Measurements from ENCODE around the gene APEX1. TPM values are rescaled to one million over a fixed set of nuclear protein-coding genes. Genes with fewer than 3 reads are reported as not detected.

The APEX1 gene
- 359 TPM for polyA plus RNA-seq (2013, experiment 1 of 4)
- 336 TPM for polyA plus RNA-seq (2013, experiment 2 of 4)
- 281 TPM for polyA plus RNA-seq (2013, experiment 3 of 4)
- polyA plus RNA-seq (2013, experiment 4 of 4): 318 TPM

DNA sequence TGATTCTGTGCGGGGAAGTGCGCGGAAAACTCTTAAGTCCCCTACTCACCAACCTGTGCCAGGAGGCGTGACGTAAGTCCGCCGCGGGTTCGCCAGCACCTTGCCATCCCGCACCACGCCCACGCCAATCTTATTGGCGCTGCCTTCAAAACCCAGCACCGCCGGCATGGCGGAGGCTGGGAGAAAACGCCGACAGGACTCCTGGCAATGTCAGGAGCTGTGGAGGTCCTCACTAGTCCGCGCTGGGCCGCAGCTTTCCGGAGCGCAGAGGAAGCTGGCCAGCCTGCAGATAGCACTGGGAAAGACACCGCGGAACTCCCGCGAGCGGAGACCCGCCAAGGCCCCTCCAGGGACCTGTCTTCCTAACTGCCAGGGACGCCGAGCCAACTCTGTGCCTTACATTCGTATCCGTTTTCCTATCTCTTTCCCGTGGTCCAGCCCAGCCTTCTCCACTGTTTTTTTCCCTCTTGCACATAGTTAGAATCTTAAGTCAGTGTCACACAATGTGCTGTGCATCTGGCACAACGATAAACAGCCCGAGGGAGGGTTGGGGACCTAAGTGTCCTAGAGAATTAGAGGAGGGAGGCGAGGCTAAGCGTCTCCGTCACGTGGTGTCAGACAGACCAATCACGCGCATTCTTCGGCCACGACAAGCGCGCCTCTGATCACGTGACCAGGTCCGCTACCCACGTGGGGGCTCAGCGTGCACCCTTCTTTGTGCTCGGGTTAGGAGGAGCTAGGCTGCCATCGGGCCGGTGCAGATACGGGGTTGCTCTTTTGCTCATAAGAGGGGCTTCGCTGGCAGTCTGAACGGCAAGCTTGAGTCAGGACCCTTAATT is at the start of gene APEX1, which contains the start of gene OSGEP:
TSS of gene APEX1 (plus strand) at position 711 of the 839 bp plus-strand sequence. CDS start 420 bp downstream, outside the sequence.
TSS of gene OSGEP (minus strand) at position 297 of the 839 bp plus-strand sequence. CDS start at position 168, 129 bp downstream.
- WGBS, 2 experiments: 0% methylated on average over 56 of the region's 56 CpGs
- peak within 1 kb of the TSS; percentile 98 for H3K27ac ChIP-seq (ENCODE audit: insufficient read depth, low read depth, low read length, poor library complexity, severe bottlenecking)
- H3K9me3 ChIP-seq (ENCODE audit: control insufficient read depth, low read length): no peaks in the 10 kb centered on the region
- H3K4me1 ChIP-seq (ENCODE audit: control insufficient read depth, insufficient read depth, low read length): peaks cover 11% of the 10 kb centered on the region
- peak within 1 kb of the TSS; percentile 70 for H3K4me3 ChIP-seq (ENCODE audit: insufficient read depth, low read depth, low read length)
- peaks cover 39% of the 10 kb centered on the region for H3K36me3 ChIP-seq (ENCODE audit: control insufficient read depth, insufficient read depth, low read length)
- no peaks in the 10 kb centered on the region for H3K27me3 ChIP-seq (ENCODE audit: control insufficient read depth, insufficient read depth, low read length, poor library complexity, severe bottlenecking)

DNA sequence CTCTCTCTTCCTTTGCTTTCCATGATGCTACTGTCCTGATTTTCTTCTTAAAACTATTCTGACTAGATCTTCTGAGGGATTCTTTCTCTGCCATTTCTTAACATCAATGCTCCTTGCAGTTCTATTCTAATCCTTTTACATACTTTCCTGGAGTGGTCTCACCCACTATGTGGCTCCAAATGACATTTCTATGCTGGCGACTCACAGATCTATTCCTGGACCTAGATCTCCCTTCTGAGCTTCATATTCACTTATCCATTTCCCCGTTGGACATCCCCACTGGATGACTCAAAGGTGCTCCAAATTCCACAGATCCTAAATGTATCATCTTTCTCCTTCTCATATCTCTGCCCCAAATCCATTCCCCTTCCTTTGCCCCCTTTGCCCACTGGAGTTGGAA is 45.8 kb upstream of the APEX1 start:
- Histone ChIP-seq H3K27me3 (ENCODE audit: control insufficient read depth, insufficient read depth, low read length, poor library complexity, severe bottlenecking) (no peaks in the 10 kb centered on the region), H3K27ac (ENCODE audit: insufficient read depth, low read depth, low read length, poor library complexity, severe bottlenecking) (no peak overlapping the region), H3K4me1 (ENCODE audit: control insufficient read depth, insufficient read depth, low read length) (peaks cover 4% of the 10 kb centered on the region), H3K4me3 (ENCODE audit: insufficient read depth, low read depth, low read length) (no peak overlapping the region), H3K36me3 (ENCODE audit: control insufficient read depth, insufficient read depth, low read length) (peaks cover 9% of the 10 kb centered on the region), H3K9me3 (ENCODE audit: control insufficient read depth, low read length) (no peaks in the 10 kb centered on the region)
- 93 to 94% methylated on average over 2 of the region's 2 CpGs for WGBS, 2 experiments

DNA sequence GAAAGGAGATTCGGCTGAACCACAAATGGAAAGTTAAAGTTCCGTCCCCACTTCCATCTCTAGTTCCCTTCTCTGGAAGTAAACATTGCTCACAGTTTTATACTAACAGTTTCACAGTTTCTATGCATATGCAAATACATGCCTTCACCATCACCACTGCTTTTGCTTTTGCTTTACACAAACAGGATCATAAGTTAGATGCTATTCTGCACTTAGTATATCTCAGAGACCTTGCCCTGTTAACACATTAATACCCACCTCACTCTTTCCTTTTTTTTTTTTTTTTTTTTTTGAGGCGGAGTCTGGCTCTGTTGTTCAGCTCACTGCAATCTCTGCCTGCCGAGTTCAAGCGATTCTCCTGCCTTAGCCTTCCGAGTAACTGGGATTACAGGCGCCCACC is 42.6 kb upstream of the APEX1 start:
- Histone ChIP-seq H3K4me1 (ENCODE audit: control insufficient read depth, insufficient read depth, low read length) (peaks cover 4% of the 10 kb centered on the region), H3K36me3 (ENCODE audit: control insufficient read depth, insufficient read depth, low read length) (peaks cover 5% of the 10 kb centered on the region), H3K9me3 (ENCODE audit: control insufficient read depth, low read length) (no peaks in the 10 kb centered on the region), H3K4me3 (ENCODE audit: insufficient read depth, low read depth, low read length) (peak overlapping the region; percentile 89), H3K27ac (ENCODE audit: insufficient read depth, low read depth, low read length, poor library complexity, severe bottlenecking) (no peak overlapping the region), H3K27me3 (ENCODE audit: control insufficient read depth, insufficient read depth, low read length, poor library complexity, severe bottlenecking) (no peaks in the 10 kb centered on the region)
- WGBS, 2 experiments: 14 to 19% methylated on average over 6 to 7 of the region's 7 CpGs

DNA sequence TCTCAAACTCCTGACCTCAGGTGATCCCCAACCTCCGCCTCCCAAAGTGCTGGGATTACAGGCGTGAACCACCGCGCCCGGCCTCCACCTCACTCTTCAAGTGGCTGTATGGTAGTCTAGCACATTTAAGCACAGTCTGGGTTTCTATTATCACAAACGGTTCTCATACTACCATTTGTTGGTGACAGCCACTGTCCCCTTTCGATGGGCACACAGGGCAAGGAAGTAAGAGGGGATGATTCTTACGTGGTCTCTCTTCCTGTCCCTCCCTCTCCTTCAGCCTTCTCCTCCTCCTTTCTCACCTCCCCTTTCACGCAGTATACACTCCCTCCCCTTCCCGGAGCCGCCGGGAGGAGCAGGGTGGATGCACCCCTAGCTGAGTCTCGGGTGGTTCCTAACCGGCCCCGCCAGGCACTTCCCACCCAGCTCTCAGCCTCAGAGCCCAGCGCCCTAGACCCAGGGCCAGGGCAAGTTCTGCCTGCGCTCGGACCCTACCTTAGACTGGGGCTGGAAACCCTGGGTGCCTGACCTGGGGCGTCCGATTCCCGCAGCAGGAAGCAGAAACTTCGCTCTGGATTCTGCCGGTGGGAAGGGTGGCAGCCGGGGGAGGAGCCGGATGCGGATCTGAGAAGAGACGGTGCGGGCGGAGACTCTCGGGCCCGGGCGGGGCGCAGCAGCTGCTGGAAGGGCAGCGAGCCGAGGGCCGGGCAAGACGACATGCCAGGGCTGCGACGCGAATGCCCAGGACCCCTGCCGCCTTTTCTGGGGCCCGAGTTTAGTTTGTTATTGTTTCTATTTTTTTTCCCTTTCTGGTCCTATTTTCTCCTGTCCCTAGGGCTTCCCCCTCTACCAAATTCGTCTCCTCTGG is 41.9 kb upstream of the APEX1 start, which contains the start of gene TEP1:
TSS of gene TEP1 (minus strand) at position 626 of the 868 bp plus-strand sequence. CDS start 5,062 bp downstream, outside the sequence.
- WGBS, 2 experiments: 0 to 1% methylated on average over 43 of the region's 43 CpGs
- Histone ChIP-seq H3K27me3 (ENCODE audit: control insufficient read depth, insufficient read depth, low read length, poor library complexity, severe bottlenecking) (no peaks in the 10 kb centered on the region), H3K4me1 (ENCODE audit: control insufficient read depth, insufficient read depth, low read length) (peaks cover 4% of the 10 kb centered on the region), H3K27ac (ENCODE audit: insufficient read depth, low read depth, low read length, poor library complexity, severe bottlenecking) (peak within 1 kb of the TSS; percentile 78), H3K9me3 (ENCODE audit: control insufficient read depth, low read length) (no peaks in the 10 kb centered on the region), H3K36me3 (ENCODE audit: control insufficient read depth, insufficient read depth, low read length) (no peaks in the 10 kb centered on the region), H3K4me3 (ENCODE audit: insufficient read depth, low read depth, low read length) (peak within 1 kb of the TSS; percentile 89)

GRCh38 chr14:20413744-20414082 is 41.3 kb upstream of the APEX1 start:
- 4% methylated on average over 9 of the region's 9 CpGs for WGBS, 2 experiments
- Histone ChIP-seq H3K27me3 (ENCODE audit: control insufficient read depth, insufficient read depth, low read length, poor library complexity, severe bottlenecking) (no peaks in the 10 kb centered on the region), H3K4me1 (ENCODE audit: control insufficient read depth, insufficient read depth, low read length) (peaks cover 4% of the 10 kb centered on the region), H3K9me3 (ENCODE audit: control insufficient read depth, low read length) (no peaks in the 10 kb centered on the region), H3K27ac (ENCODE audit: insufficient read depth, low read depth, low read length, poor library complexity, severe bottlenecking) (no peak overlapping the region), H3K36me3 (ENCODE audit: control insufficient read depth, insufficient read depth, low read length) (no peaks in the 10 kb centered on the region), H3K4me3 (ENCODE audit: insufficient read depth, low read depth, low read length) (peak overlapping the region; percentile 89)

DNA sequence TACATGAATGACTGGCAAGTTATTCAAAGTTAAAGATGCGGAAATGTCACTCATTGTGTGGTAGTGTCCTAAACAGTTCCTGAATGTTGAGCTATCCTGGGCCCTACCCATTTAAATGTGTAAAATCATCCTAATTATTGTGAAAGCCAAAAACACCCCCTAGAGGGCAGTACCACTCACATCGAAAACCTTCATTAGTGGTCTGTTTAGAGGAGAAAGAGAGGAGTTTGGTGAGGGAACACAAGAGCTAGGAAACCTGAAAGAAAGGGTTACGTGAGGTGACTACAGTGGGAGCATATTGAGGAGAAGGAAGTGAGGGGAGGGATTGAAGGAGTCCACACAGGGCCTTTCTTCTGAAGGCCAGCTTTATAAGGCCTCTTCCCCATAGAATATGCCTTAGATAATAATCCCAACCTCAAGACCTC is 39.2 kb upstream of the APEX1 start:
- H3K4me3 ChIP-seq (ENCODE audit: insufficient read depth, low read depth, low read length): no peak overlapping the region
- H3K36me3 ChIP-seq (ENCODE audit: control insufficient read depth, insufficient read depth, low read length): no peaks in the 10 kb centered on the region
- H3K9me3 ChIP-seq (ENCODE audit: control insufficient read depth, low read length): no peaks in the 10 kb centered on the region
- H3K4me1 ChIP-seq (ENCODE audit: control insufficient read depth, insufficient read depth, low read length): peaks cover 4% of the 10 kb centered on the region
- 41 to 61% methylated on average over 3 of the region's 3 CpGs for whole genome bisulfite sequencing, 2 experiments
- no peaks in the 10 kb centered on the region for H3K27me3 ChIP-seq (ENCODE audit: control insufficient read depth, insufficient read depth, low read length, poor library complexity, severe bottlenecking)
- no peak overlapping the region for H3K27ac ChIP-seq (ENCODE audit: insufficient read depth, low read depth, low read length, poor library complexity, severe bottlenecking)

- H3K4me3 ChIP-seq (ENCODE audit: insufficient read depth, low read depth, low read length): no peak overlapping the region
- 100% methylated on average over 2 of the region's 2 CpGs for WGBS, 2 experiments
- H3K27ac ChIP-seq (ENCODE audit: insufficient read depth, low read depth, low read length, poor library complexity, severe bottlenecking): no peak overlapping the region
Observed at GRCh38 chr14:20416223-20416622, 38.8 kb upstream of the APEX1 start.

DNA sequence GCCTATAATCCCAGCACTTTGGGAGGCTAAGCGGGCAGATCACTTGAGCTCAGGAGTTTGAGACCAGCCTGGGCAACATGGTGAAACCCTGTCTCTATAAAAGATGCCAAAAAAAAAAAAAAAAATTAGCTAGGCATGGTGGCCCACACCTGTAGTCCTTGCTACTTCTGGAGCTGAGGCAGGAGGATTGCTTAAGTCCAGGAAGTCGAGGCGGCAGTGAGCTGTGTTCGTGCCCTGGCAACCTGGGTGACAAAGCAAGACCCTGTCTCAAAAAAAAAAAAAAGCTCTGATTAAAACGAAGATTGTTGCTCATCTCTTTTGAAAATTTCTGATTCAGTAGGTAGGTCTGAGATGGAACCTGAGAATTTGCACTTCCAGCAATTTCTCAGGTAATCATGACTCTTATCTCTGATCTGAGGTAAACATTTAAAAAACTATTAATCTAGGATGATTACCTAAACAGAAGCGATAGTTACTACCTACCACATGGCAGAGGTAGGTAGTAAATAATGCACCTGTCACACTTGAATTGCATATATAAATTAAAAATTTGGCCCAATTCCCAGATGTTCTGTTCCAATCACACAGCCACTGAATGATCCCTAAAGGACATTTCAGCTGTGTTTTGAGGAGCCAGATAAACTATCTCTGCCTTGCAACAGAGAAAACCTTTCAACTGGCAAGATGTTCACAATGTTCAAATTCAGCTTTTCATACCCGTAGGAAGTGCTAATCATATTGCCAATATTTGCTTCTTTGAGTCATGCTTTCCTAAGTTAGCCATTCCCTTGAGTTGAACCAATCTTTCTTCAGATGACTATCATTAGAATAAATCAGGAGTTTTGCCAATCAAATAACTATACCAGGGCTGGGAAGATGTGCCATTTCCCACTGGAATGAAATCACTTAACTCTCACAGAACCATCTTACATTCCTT is 37.5 kb upstream of the APEX1 start:
- Histone ChIP-seq H3K27me3 (ENCODE audit: control insufficient read depth, insufficient read depth, low read length, poor library complexity, severe bottlenecking) (no peaks in the 10 kb centered on the region), H3K4me3 (ENCODE audit: insufficient read depth, low read depth, low read length) (no peak overlapping the region), H3K36me3 (ENCODE audit: control insufficient read depth, insufficient read depth, low read length) (no peaks in the 10 kb centered on the region), H3K9me3 (ENCODE audit: control insufficient read depth, low read length) (no peaks in the 10 kb centered on the region), H3K4me1 (ENCODE audit: control insufficient read depth, insufficient read depth, low read length) (peaks cover 4% of the 10 kb centered on the region), H3K27ac (ENCODE audit: insufficient read depth, low read depth, low read length, poor library complexity, severe bottlenecking) (no peak overlapping the region)
- 87 to 93% methylated on average over 6 to 7 of the region's 7 CpGs for WGBS, 2 experiments

More at GRCh38 chr14:20416223-20416622, 38.8 kb upstream of the APEX1 start:
- H3K4me1 ChIP-seq (ENCODE audit: control insufficient read depth, insufficient read depth, low read length): peaks cover 4% of the 10 kb centered on the region
- no peaks in the 10 kb centered on the region for H3K9me3 ChIP-seq (ENCODE audit: control insufficient read depth, low read length)
- H3K27me3 ChIP-seq (ENCODE audit: control insufficient read depth, insufficient read depth, low read length, poor library complexity, severe bottlenecking): no peaks in the 10 kb centered on the region
- H3K36me3 ChIP-seq (ENCODE audit: control insufficient read depth, insufficient read depth, low read length): no peaks in the 10 kb centered on the region

GRCh38 chr14:20418501-20418909 is 36.5 kb upstream of the APEX1 start:
- Histone ChIP-seq H3K4me1 (ENCODE audit: control insufficient read depth, insufficient read depth, low read length) (peaks cover 4% of the 10 kb centered on the region), H3K4me3 (ENCODE audit: insufficient read depth, low read depth, low read length) (no peak overlapping the region), H3K27me3 (ENCODE audit: control insufficient read depth, insufficient read depth, low read length, poor library complexity, severe bottlenecking) (no peaks in the 10 kb centered on the region), H3K36me3 (ENCODE audit: control insufficient read depth, insufficient read depth, low read length) (no peaks in the 10 kb centered on the region), H3K27ac (ENCODE audit: insufficient read depth, low read depth, low read length, poor library complexity, severe bottlenecking) (no peak overlapping the region), H3K9me3 (ENCODE audit: control insufficient read depth, low read length) (no peaks in the 10 kb centered on the region)
- 89 to 93% methylated on average over 2 of the region's 2 CpGs for WGBS, 2 experiments
